ENCODE measurements around the gene ZNF664.

GRCh38 chr12:123928897-123929296 is 44.1 kb upstream of the ZNF664 start:
- TF ChIP-seq, protein P1, sequence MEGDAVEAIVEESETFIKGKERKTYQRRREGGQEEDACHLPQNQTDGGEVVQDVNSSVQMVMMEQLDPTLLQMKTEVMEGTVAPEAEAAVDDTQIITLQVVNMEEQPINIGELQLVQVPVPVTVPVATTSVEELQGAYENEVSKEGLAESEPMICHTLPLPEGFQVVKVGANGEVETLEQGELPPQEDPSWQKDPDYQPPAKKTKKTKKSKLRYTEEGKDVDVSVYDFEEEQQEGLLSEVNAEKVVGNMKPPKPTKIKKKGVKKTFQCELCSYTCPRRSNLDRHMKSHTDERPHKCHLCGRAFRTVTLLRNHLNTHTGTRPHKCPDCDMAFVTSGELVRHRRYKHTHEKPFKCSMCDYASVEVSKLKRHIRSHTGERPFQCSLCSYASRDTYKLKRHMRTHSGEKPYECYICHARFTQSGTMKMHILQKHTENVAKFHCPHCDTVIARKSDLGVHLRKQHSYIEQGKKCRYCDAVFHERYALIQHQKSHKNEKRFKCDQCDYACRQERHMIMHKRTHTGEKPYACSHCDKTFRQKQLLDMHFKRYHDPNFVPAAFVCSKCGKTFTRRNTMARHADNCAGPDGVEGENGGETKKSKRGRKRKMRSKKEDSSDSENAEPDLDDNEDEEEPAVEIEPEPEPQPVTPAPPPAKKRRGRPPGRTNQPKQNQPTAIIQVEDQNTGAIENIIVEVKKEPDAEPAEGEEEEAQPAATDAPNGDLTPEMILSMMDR (IDR thresholded peaks at IDR 0.05; ENCODE audit: control extremely low read depth in 1 of 3, insufficient read depth in 1 of 3, low read depth in 1 of 3, low read length in 3 of 3): no peak
- no peak for TF ChIP-seq RBBP5 (IDR thresholded peaks at IDR 0.05; ENCODE audit: borderline replicate concordance, low read depth, low read length)
- no peak for TF ChIP-seq ASH2L (IDR thresholded peaks at IDR 0.05; ENCODE audit: low read length)
